NCI-H128 (cell line): ENCODE results near the gene MEF2D.

Source experiments
- DNase-seq: peaks from one replicate; lab custom pipeline; 2025; ENCODE audit not compliant: unreplicated experiment; lab: John Stamatoyannopoulos, UW

The MEF2D gene

GRCh38 chr1:156448134-156448967 is 52.2 kb downstream of the MEF2D start:
- DNase-seq = no peak

GRCh38 chr1:156445789-156446263 is 54.7 kb downstream of the MEF2D start:
- DNase-seq = peak; percentile 89

- no peak for DNase-seq
Observed at GRCh38 chr1:156444407-156445001, 56.1 kb downstream of the MEF2D start.

GRCh38 chr1:156443286-156443685 is 57.3 kb downstream of the MEF2D start:
- DNase-seq = no peak

- DNase-seq = no peak
Observed at GRCh38 chr1:156440654-156441437, 59.7 kb downstream of the MEF2D start.

- DNase-seq = no peak
Observed at GRCh38 chr1:156439777-156440183, 60.8 kb downstream of the MEF2D start.

GRCh38 chr1:156439036-156439776 is 61.4 kb downstream of the MEF2D start:
- no peak for DNase-seq

- DNase-seq = no peak
Observed at GRCh38 chr1:156438278-156438987, 62.1 kb downstream of the MEF2D start.

- DNase-seq = no peak
Observed at GRCh38 chr1:156437037-156437867, 63.3 kb downstream of the MEF2D start.

GRCh38 chr1:156436141-156437036 is 64.2 kb downstream of the MEF2D start:
- DNase-seq = no peak

- DNase-seq = no peak
Observed at GRCh38 chr1:156435545-156436140, 64.9 kb downstream of the MEF2D start.

- no peak for DNase-seq
Observed at GRCh38 chr1:156434989-156435544, 65.5 kb downstream of the MEF2D start.

GRCh38 chr1:156433602-156434001 is 67.0 kb downstream of the MEF2D start:
- DNase-seq = no peak

GRCh38 chr1:156433032-156433431 is 67.5 kb downstream of the MEF2D start:
- DNase-seq = no peak

GRCh38 chr1:156432669-156433018 is 67.9 kb downstream of the MEF2D start:
- DNase-seq = no peak

- no peak for DNase-seq
Observed at GRCh38 chr1:156431769-156432668, 68.6 kb downstream of the MEF2D start.

GRCh38 chr1:156431366-156431765 is 69.2 kb downstream of the MEF2D start:
- no peak for DNase-seq
